KG1 (cell line): ENCODE measurements around the gene TBC1D5.
"Not testable (repeated sequence)": the region's sequence is repeated elsewhere in the genome, so short reads cannot be mapped to it uniquely, and the experiment has no call there.

Experiments used
- DNase-seq: peaks from one replicate; lab custom pipeline; 2025; lab: John Stamatoyannopoulos, UW

The TBC1D5 gene

GRCh38 chr3:17546500-17547255 lies 195.8 kb downstream of the TBC1D5 start:
- no peak for DNase-seq

DNA sequence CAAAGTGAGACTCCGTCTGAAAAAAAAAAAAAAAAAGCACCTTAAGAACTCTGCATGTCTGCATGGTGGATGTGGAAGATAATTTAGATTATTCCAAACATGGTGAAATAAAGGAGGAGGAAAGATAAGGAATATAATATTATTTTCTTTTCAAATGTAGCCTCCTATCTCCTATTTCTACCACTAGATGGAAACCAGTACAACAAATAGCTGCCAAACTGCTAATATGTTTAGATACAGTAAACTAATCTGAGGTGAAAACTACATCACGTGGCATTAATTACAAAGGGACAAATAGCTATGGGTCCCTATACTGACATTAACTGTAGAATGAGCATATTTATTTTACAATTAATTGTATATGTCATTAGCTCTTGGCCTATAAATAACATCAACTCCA lies 197.8 kb downstream of the TBC1D5 start:
- no peak for DNase-seq

DNA sequence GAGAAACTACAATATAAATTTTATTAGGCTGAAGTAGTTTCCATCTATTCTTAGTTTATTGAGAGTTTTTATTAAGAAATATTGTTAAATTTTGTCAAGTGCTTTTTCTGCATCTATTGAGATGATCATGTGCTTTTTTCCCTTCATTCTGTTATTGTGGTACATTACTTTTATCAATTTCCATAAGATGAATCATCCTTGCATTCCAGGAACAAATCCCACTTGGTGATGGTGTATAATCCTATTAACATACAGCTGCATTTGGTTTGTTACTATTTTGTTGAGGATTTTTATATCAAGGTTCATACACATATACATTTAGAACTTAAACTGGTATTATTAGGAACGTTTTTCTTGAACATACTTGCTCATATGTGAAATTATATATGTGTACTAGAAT lies 199.8 kb downstream of the TBC1D5 start:
- no peak for DNase-seq

- DNase-seq = no peak
Observed at GRCh38 chr3:17539436-17539835, 203.0 kb downstream of the TBC1D5 start.

DNA sequence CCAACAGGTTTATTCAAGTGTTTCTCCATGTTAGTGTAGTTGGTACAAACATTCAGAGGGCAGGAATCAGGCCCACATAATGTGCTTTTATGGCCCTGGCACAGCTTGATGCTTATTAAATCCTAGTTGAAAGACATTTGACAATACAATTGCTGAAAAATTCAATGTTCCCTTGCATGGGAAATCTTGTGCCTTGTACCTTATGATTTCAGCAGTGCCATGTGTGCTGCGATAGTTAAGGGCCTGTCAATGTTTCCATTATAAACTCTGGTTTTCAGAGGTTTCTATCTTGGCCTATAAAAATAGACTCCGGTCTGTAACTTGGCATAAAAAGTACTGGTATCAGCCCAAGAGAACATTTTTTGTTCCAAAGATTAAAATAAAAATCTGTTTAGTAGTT lies 207.2 kb downstream of the TBC1D5 start:
- DNase-seq = no peak

DNA sequence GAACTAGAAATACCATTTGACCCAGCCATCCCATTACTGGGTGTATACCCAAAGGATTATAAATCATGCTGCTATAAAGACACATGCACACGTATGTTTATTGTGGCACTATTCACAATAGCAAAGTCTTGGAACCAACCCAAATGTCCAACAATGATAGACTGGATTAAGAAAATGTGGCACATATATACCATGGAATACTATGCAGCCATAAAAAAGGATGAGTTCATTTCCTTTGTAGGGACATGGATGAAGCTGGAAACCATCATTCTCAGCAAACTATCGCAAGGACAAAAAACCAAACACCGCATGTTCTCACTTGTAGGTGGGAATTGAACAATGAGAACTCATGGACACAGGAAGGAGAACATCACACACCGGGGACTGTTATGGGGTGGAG lies 210.0 kb downstream of the TBC1D5 start:
- not testable (repeated sequence) for DNase-seq

- DNase-seq = no peak
Observed at GRCh38 chr3:17529677-17530076, 212.8 kb downstream of the TBC1D5 start.

DNA sequence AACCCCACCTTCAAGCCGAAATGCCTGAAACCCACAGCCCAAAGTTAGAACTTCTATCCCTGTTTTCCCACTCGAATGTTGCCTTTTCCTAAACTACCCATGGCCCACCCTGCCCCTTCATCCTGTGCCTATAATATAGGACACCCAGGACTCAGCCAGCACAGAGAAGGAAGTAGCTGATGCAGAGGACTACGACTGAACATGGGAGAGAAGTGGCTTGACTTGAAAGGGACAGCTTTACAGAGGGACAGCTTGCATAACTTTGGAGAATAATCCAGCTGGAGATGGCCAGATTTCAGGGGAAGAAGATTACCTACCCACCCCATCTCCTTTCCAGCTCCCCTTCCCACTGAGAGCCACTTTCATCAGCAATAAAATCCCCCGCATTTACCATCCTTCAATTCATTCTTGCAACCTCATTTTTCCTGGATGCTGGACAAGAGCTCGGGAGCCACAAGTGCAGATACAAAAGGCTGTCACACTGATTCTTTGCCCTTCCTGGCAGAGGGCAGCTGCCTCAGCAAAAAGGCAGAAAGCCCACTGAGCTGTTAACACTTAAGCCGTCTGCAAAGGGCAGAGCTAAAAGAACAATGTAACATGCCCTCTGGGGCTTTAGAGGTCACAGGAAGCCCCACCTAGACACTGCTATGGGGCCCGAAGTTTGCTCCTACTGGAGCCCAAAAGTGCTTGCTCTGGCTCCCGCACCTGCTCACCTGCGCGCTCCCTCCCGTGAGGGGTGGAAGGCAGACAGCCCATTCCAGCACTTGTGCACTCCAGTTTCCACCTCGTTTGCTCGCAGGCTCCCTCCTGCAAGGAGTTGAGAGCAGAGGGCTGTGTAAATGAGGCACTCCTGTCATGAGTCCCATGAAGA lies 224.0 kb downstream of the TBC1D5 start:
- DNase-seq = no peak

- no peak for DNase-seq
Observed at GRCh38 chr3:17515445-17516234, 226.8 kb downstream of the TBC1D5 start.

- DNase-seq = no peak
Observed at GRCh38 chr3:17514597-17514996, 227.8 kb downstream of the TBC1D5 start.

DNA sequence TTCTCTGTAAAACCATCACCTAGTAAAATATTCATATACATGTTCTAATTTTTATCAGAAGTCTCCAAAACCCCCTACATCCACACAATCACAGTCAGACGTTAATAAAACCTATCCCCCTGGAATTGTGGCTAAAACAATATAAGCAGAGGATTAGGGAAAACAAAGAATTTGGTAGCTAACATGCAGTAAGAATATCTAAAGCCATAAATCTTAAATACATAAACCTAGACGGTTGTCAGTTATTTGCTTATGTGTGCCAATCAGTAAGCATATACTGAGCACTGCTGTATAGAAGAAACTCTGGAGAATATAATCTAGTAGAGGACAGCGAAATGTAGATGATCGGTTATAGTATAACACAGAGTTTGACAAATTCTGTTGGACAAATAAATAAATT lies 232.2 kb downstream of the TBC1D5 start:
- DNase-seq = no peak

GRCh38 chr3:17508180-17508752 lies 234.2 kb downstream of the TBC1D5 start:
- no peak for DNase-seq

DNA sequence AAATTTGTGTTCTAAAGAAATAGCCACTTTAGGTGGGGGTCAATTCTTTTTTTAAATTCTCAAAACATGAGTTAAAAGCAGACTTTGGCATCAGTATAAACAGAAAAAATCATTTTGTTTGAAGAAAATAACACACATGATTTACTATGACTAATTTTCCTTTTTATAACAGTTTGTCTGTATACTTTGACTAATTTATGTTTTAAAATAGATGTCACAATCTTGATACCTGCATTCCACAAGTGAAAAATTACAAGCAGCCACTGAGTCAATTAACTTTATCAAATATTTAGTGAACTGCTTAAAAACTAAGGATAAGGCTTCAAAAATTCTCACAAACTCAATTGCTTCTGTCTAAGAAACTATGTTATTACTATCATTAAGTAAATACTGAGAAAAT lies 235.0 kb downstream of the TBC1D5 start:
- DNase-seq = no peak

DNA sequence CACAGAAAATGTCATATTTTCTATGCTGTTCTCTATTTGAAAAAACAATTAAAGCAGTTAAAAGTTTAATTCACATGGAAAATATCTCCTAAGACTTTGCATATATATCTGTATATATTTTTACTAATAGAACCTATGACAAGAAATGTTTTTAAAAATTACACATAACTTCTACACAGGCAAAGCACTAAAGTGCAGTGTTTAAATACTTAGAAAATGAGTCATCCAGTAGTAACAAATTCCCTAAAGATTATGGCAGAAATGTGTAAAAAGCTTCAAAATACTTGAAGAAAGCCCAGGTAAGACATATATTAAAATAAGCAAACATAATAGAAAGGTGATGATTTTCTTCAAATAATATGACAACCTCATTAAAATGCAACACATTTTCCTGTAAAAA lies 236.6 kb downstream of the TBC1D5 start:
- DNase-seq = no peak

DNA sequence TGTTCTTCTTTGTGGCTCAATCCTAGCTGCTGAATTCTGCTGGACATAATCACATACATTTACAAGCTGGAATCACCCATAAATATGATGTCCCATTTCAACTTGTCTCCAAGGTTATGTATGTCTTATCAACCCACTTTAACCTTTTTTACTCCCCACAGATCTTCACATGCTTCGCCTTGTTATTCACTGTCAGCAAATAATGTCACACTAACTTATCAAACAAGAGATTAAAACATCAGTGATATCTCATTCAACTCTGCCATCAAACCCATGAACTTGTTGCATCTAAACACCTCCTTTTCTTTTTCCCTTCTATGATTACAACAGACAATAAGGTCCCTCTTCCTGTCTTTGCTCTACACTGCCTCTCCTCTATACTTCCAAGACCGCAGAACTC lies 240.7 kb downstream of the TBC1D5 start:
- no peak for DNase-seq

DNA sequence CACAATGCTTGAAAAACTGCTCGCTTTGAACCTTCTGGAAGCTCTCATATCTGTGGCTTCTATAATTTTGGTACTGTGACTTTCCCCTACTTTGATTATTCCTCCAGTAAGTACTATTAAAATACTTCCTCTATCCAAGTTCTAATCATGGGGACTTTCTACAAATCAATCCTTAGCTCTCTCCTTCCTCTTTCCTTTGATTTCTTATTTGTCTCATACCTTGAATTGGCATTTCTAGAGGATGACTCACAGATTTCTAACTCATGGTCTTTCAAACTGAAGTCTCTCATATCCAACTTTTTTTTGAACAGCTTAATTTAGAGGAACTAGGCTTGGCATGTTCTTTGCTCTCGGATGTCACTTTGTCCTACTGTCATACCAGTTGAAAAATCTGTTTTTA lies 241.8 kb downstream of the TBC1D5 start:
- no peak for DNase-seq

- DNase-seq = no peak
Observed at GRCh38 chr3:17494117-17494809, 248.2 kb downstream of the TBC1D5 start.

DNA sequence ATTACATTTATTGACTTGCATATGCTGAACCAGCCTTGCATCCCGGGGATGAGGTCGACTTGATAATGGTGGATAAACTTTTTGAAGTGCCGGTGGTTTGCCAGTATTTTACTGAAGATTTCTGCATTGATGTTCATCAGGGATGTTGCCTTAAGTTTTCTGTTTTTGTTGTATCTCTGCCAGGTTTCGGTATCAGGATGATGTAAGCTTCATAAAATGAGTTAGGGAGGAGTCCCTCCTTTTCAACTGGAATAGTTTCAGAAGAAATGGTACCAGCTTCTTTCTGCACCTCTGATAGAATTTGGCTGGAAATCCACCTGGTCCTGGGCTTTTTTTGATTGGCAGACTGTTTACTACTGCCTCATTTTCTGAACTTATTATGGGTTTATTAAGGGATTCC lies 250.8 kb downstream of the TBC1D5 start:
- DNase-seq = no peak

DNA sequence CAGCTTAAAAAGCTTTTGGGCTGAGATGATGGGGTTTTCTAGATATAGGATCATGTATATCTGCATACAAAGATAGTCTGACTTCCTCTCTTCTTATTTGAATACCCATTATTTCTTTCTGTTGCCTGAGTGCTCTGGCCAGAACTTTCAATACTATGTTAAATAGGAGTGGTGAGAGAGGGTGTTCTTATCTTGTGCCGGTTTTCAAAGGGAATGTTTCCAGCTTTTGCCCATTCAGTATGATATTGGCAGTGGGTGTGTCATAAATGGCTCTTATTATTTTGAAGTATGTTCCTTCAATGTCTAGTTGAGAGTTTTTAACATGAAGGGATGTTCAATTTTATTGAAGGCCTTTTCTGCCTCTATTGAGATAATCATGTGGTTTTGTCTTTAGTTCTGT lies 251.2 kb downstream of the TBC1D5 start:
- not testable (repeated sequence) for DNase-seq

- DNase-seq = no peak
Observed at GRCh38 chr3:17489139-17489538, 253.3 kb downstream of the TBC1D5 start.

DNA sequence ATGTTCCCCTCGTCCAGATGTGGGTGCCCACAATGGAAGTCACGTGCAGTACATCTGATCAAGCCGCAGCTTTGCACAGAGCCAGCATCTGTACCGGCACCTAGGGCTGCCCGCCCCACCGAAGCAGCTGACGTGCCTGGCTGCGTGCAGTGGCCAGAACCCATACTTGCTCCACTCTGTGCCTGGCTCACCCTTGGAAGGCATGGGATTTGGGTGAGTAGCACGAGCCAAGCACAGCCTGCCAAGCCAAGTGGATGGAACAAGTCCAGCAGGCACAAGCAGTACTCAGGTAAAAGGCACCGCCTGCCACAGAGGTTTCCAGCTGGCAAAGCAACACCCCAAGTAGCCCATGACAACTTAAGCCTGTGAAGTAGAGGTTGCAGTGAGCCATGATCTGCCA lies 261.3 kb downstream of the TBC1D5 start:
- DNase-seq = no peak
